SK-N-SH treated with all-trans-retinoic acid at 6 μM for 48 hours (cell line): ENCODE data around the gene RIOX2.

ENCODE experiments used
- ATAC-seq: fragments of 200-7000 bp; cut with Tn5 transposase; 3 replicates; pipeline ENCODE4 v1.9.1; 2020; ENCODE audit warnings: mild to moderate bottlenecking, moderate library complexity
- ARNTL ChIP-seq: fragments of 450-650 bp; formaldehyde crosslinking; IDR thresholded peaks from 2 replicates; pipeline ENCODE4 v1.5.0; 2020; ENCODE audit warnings: low read depth, mild to moderate bottlenecking, moderate library complexity, borderline replicate concordance
- BACH2 ChIP-seq: fragments of 250-450 bp; sonication (Bioruptor Pico); IDR thresholded peaks from 2 replicates; pipeline ENCODE4 v1.9.0; 2021; ENCODE audit warnings: mild to moderate bottlenecking, borderline replicate concordance
- ESRRG ChIP-seq: fragments of 250-450 bp; sonication (Bioruptor Pico); IDR thresholded peaks from 2 replicates; pipeline ENCODE4 v1.6.1; 2021; ENCODE audit warnings: mild to moderate bottlenecking
- GLIS3 ChIP-seq: fragments of 250-450 bp; sonication (Bioruptor Pico); IDR thresholded peaks from 2 replicates; pipeline ENCODE4 v1.5.0; 2020; ENCODE audit warnings: mild to moderate bottlenecking, moderate library complexity
- ISL1 ChIP-seq: fragments of 250-450 bp; sonication (Bioruptor Pico); IDR thresholded peaks from 2 replicates; pipeline ENCODE4 v2.1.2; 2022; ENCODE audit warnings: mild to moderate bottlenecking, moderate library complexity
- OSR1 ChIP-seq: fragments of 250-450 bp; sonication (Bioruptor Pico); IDR thresholded peaks from 2 replicates; pipeline ENCODE4 v1.8.0; 2022; ENCODE audit warnings: moderate library complexity, mild to moderate bottlenecking, inconsistent platforms
- PPARA ChIP-seq: fragments of 250-450 bp; sonication (Bioruptor Pico); IDR thresholded peaks from 2 replicates; pipeline ENCODE4 v1.5.0; 2020; ENCODE audit warnings: mild to moderate bottlenecking, borderline replicate concordance
- SNAI2 ChIP-seq: fragments of 250-450 bp; sonication (Bioruptor Pico); IDR thresholded peaks from 2 replicates; pipeline ENCODE4 v1.5.0; 2020; ENCODE audit warnings: mild to moderate bottlenecking, moderate library complexity
- TCF4 ChIP-seq: fragments of 250-450 bp; sonication (Bioruptor Pico); IDR thresholded peaks from 2 replicates; pipeline ENCODE4 v1.8.0; 2021; ENCODE audit warnings: mild to moderate bottlenecking, moderate library complexity, borderline replicate concordance
- TOX ChIP-seq: fragments of 250-450 bp; sonication (Bioruptor Pico); IDR thresholded peaks from 2 replicates; pipeline ENCODE4 v1.8.0; 2021; ENCODE audit warnings: mild to moderate bottlenecking, moderate library complexity, borderline replicate concordance
- ZC3H10 ChIP-seq: fragments of 250-450 bp; sonication (Bioruptor Pico); IDR thresholded peaks from 2 replicates; pipeline ENCODE4 v1.5.1; 2021; ENCODE audit warnings: mild to moderate bottlenecking, moderate library complexity
- ZFP3 ChIP-seq: fragments of 250-450 bp; sonication (Bioruptor Pico); IDR thresholded peaks from 2 replicates; pipeline ENCODE4 v1.5.0; 2020; ENCODE audit warnings: mild to moderate bottlenecking, moderate library complexity
- ZFP30 ChIP-seq: fragments of 450-650 bp; formaldehyde crosslinking; IDR thresholded peaks from 2 replicates; pipeline ENCODE4 v1.5.0; 2022; ENCODE audit warnings: mild to moderate bottlenecking, moderate library complexity
- ZNF565 ChIP-seq: fragments of 450-650 bp; formaldehyde crosslinking; conservative IDR thresholded peaks from 2 replicates; pipeline ENCODE4 v1.5.0; 2020; ENCODE audit warnings: low read depth, mild to moderate bottlenecking, moderate library complexity
- ZNF70 ChIP-seq: fragments of 450-650 bp; formaldehyde crosslinking; IDR thresholded peaks from 2 replicates; pipeline ENCODE4 v1.5.0; 2020; ENCODE audit warnings: mild to moderate bottlenecking, moderate library complexity
- ZNF8 ChIP-seq: fragments of 450-650 bp; formaldehyde crosslinking; IDR thresholded peaks from 2 replicates; pipeline ENCODE4 v1.5.0; 2020; ENCODE audit warnings: mild to moderate bottlenecking, moderate library complexity
- TF ChIP-seq, protein P1 (sequence below): fragments of 250-450 bp; sonication (Bioruptor Pico); IDR thresholded peaks from 2 replicates; pipeline ENCODE4 v1.8.0; 2021; ENCODE audit warnings: low read depth, mild to moderate bottlenecking, moderate library complexity, borderline replicate concordance
- TF ChIP-seq, protein P2 (sequence below): fragments of 250-450 bp; sonication (Bioruptor Pico); IDR thresholded peaks from 2 replicates; pipeline ENCODE4 v1.5.1; 2020; ENCODE audit warnings: low read depth, mild to moderate bottlenecking, moderate library complexity
- TF ChIP-seq, protein P3 (sequence below): fragments of 250-450 bp; sonication (Bioruptor Pico); IDR thresholded peaks from 2 replicates; pipeline ENCODE4 v1.5.0; 2020; ENCODE audit warnings: mild to moderate bottlenecking, moderate library complexity
- TF ChIP-seq, protein P4 (sequence below): fragments of 250-450 bp; sonication (Bioruptor Pico); IDR thresholded peaks from 2 replicates; pipeline ENCODE4 v1.5.1; 2021; ENCODE audit warnings: mild to moderate bottlenecking, moderate library complexity
- TF ChIP-seq, protein P5 (sequence below): fragments of 250-450 bp; sonication (Bioruptor Pico); IDR thresholded peaks from 2 replicates; pipeline ENCODE4 v1.8.0; 2020; ENCODE audit warnings: mild to moderate bottlenecking, moderate library complexity, borderline replicate concordance

Gene RIOX2

DNA sequence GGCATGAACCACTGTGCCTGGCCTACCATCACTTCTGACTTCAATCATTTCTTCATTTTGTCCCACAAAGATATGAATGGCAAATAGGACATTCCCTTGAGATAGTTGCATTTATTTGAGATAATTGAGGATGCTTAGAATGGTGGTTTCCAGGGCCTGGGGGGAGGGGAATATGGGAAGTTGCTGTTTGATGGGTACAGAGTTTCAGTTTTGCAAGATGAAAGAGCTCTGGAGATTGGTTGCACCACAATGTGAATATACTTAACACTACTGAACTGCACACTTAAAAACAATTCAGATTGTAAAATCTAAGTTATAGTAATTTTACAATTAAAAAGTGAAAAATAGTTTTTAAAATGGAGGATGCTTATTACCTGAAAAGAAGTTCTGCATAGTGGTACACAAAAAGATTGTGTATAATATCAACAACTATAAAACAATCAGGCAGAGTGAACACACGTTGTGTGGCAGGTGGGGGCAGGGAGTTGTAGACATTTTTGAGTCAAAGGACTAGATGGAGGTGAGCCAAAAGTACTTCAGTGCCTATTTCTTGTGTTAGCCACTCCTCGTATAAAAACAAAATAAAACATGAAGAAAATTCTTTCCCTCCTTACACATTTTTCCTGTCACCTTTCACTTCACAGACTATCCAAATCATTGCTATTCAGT, 18.5 kb upstream of the RIOX2 start:
- TF ChIP-seq SNAI2 (CRISPR knock-in tag) (no peak), ZNF70 (CRISPR knock-in tag) (no peak), BACH2 (no peak), PPARA (CRISPR knock-in tag) (no peak), TOX (CRISPR knock-in tag) (no peak), ARNTL (CRISPR knock-in tag) (no peak), ZNF8 (CRISPR knock-in tag) (no peak), ZC3H10 (CRISPR knock-in tag) (no peak), TCF4 (CRISPR knock-in tag) (no peak), ZNF565 (CRISPR knock-in tag) (no peak), ZFP3 (CRISPR knock-in tag) (no peak), ESRRG (no peak), ZFP30 (CRISPR knock-in tag) (no peak), ISL1 (no peak), GLIS3 (no peak), OSR1 (CRISPR knock-in tag) (no peak)
- TF ChIP-seq, protein P1, sequence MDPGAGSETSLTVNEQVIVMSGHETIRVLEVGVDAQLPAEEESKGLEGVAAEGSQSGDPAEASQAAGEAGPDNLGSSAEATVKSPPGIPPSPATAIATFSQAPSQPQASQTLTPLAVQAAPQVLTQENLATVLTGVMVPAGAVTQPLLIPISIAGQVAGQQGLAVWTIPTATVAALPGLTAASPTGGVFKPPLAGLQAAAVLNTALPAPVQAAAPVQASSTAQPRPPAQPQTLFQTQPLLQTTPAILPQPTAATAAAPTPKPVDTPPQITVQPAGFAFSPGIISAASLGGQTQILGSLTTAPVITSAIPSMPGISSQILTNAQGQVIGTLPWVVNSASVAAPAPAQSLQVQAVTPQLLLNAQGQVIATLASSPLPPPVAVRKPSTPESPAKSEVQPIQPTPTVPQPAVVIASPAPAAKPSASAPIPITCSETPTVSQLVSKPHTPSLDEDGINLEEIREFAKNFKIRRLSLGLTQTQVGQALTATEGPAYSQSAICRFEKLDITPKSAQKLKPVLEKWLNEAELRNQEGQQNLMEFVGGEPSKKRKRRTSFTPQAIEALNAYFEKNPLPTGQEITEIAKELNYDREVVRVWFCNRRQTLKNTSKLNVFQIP (CRISPR knock-in tag) = no peak
- TF ChIP-seq, protein P2, sequence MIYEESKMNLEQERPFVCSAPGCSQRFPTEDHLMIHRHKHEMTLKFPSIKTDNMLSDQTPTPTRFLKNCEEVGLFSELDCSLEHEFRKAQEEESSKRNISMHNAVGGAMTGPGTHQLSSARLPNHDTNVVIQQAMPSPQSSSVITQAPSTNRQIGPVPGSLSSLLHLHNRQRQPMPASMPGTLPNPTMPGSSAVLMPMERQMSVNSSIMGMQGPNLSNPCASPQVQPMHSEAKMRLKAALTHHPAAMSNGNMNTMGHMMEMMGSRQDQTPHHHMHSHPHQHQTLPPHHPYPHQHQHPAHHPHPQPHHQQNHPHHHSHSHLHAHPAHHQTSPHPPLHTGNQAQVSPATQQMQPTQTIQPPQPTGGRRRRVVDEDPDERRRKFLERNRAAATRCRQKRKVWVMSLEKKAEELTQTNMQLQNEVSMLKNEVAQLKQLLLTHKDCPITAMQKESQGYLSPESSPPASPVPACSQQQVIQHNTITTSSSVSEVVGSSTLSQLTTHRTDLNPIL (CRISPR knock-in tag) = no peak
- TF ChIP-seq, protein P3, sequence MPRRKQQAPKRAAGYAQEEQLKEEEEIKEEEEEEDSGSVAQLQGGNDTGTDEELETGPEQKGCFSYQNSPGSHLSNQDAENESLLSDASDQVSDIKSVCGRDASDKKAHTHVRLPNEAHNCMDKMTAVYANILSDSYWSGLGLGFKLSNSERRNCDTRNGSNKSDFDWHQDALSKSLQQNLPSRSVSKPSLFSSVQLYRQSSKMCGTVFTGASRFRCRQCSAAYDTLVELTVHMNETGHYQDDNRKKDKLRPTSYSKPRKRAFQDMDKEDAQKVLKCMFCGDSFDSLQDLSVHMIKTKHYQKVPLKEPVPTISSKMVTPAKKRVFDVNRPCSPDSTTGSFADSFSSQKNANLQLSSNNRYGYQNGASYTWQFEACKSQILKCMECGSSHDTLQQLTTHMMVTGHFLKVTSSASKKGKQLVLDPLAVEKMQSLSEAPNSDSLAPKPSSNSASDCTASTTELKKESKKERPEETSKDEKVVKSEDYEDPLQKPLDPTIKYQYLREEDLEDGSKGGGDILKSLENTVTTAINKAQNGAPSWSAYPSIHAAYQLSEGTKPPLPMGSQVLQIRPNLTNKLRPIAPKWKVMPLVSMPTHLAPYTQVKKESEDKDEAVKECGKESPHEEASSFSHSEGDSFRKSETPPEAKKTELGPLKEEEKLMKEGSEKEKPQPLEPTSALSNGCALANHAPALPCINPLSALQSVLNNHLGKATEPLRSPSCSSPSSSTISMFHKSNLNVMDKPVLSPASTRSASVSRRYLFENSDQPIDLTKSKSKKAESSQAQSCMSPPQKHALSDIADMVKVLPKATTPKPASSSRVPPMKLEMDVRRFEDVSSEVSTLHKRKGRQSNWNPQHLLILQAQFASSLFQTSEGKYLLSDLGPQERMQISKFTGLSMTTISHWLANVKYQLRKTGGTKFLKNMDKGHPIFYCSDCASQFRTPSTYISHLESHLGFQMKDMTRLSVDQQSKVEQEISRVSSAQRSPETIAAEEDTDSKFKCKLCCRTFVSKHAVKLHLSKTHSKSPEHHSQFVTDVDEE = no peak
- TF ChIP-seq, protein P4, sequence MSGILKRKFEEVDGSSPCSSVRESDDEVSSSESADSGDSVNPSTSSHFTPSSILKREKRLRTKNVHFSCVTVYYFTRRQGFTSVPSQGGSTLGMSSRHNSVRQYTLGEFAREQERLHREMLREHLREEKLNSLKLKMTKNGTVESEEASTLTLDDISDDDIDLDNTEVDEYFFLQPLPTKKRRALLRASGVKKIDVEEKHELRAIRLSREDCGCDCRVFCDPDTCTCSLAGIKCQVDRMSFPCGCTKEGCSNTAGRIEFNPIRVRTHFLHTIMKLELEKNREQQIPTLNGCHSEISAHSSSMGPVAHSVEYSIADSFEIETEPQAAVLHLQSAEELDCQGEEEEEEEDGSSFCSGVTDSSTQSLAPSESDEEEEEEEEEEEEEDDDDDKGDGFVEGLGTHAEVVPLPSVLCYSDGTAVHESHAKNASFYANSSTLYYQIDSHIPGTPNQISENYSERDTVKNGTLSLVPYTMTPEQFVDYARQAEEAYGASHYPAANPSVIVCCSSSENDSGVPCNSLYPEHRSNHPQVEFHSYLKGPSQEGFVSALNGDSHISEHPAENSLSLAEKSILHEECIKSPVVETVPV (CRISPR knock-in tag) = no peak
- ATAC-seq = no peak

DNA sequence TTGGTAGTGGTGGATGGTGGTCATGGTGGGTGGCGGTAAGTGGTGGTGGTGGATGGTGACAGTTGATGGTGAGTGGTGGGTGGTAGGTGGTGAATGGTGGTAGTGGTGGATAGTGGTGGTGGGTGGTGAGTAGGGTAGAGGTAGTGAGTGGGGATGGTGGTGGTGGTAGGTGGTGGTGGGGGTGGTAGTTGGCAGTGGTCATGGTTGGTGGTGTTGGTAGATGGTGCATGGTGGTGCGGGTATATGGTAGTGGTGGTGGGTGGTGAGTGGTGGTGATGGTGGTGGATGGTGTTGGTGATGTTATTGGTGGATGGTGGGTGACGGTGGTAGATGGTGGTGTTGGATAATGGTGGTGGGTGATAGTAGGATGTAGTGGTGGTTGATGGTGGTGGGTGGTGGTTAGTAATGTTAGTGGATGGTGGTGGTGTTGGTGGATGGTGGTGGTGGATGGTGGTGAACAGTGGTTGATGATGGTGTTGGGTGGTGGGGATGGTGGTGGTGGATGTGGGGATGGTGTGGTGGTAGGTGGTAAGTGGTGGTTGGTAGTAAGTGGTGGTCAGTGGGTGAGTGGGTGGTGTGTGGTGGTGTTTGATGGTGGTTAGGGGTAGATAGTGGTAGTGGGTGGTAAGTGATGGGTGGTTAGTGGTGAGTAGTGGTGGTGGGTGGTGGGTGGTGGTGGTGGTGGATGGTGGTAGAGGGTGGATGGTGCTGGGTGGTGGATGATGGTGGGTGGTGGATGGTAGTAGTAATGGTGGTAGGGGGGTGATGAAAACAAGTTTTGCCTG, 16.7 kb upstream of the RIOX2 start:
- ATAC-seq = no peak
- TF ChIP-seq PPARA (CRISPR knock-in tag) = no peak
- TF ChIP-seq, protein P5, sequence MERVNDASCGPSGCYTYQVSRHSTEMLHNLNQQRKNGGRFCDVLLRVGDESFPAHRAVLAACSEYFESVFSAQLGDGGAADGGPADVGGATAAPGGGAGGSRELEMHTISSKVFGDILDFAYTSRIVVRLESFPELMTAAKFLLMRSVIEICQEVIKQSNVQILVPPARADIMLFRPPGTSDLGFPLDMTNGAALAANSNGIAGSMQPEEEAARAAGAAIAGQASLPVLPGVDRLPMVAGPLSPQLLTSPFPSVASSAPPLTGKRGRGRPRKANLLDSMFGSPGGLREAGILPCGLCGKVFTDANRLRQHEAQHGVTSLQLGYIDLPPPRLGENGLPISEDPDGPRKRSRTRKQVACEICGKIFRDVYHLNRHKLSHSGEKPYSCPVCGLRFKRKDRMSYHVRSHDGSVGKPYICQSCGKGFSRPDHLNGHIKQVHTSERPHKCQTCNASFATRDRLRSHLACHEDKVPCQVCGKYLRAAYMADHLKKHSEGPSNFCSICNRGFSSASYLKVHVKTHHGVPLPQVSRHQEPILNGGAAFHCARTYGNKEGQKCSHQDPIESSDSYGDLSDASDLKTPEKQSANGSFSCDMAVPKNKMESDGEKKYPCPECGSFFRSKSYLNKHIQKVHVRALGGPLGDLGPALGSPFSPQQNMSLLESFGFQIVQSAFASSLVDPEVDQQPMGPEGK (CRISPR knock-in tag) = no peak
- no peak for TF ChIP-seq ESRRG
- TF ChIP-seq, protein P1 (CRISPR knock-in tag) = no peak
